HG02970 (cell line): ENCODE measurements around the gene STAT3.
"Not testable (repeated sequence)": the region's sequence is repeated elsewhere in the genome, so short reads cannot be mapped to it uniquely, and the experiment has no call there.

Source experiments
- ATAC-seq: cut with Tn5 transposase; IDR thresholded peaks from one replicate; pipeline ENCODE4 v1.9.1; 2021; ENCODE audit warnings: mild to moderate bottlenecking, moderate library complexity, moderate number of reproducible peaks; ENCODE audit not compliant: unreplicated experiment, low FRiP score

The STAT3 gene

GRCh38 chr17:42388381-42389134 is at the start of gene STAT3:
TSS of gene STAT3 (minus strand) at chr17:42388442. CDS start at chr17:42348516, 39,926 bp downstream.
- ATAC-seq, result peak; percentile 91

GRCh38 chr17:42436391-42436790 is 48.1 kb upstream of the STAT3 start:
- ATAC-seq, result no peak

- no peak for ATAC-seq
Observed at GRCh38 chr17:42431758-42432161, 43.5 kb upstream of the STAT3 start.

GRCh38 chr17:42429726-42430447 is 41.6 kb upstream of the STAT3 start:
- no peak for ATAC-seq

GRCh38 chr17:42428141-42428944 is 40.1 kb upstream of the STAT3 start:
- no peak for ATAC-seq

- no peak for ATAC-seq
Observed at GRCh38 chr17:42424991-42425610, 36.9 kb upstream of the STAT3 start.

- no peak for ATAC-seq
Observed at GRCh38 chr17:42423766-42424165, 35.5 kb upstream of the STAT3 start.

GRCh38 chr17:42422958-42423712 is 34.9 kb upstream of the STAT3 start, which contains the start of gene CAVIN1:
TSS of gene CAVIN1 (minus strand) at chr17:42423256. CDS start at chr17:42423097, 159 bp downstream.
- ATAC-seq, result no peak

GRCh38 chr17:42422412-42422957 is 34.2 kb upstream of the STAT3 start:
- no peak for ATAC-seq

GRCh38 chr17:42421507-42422338 is 33.5 kb upstream of the STAT3 start:
- ATAC-seq, result no peak

GRCh38 chr17:42421136-42421506 is 32.9 kb upstream of the STAT3 start:
- ATAC-seq, result no peak

- ATAC-seq, result not testable (repeated sequence)
Observed at GRCh38 chr17:42417981-42418380, 29.7 kb upstream of the STAT3 start.

- no peak for ATAC-seq
Observed at GRCh38 chr17:42414704-42415409, 26.6 kb upstream of the STAT3 start.

- no peak for ATAC-seq
Observed at GRCh38 chr17:42413464-42414040, 25.3 kb upstream of the STAT3 start.

GRCh38 chr17:42411905-42412679 is 23.9 kb upstream of the STAT3 start:
- ATAC-seq, result no peak

GRCh38 chr17:42411361-42411760 is 23.1 kb upstream of the STAT3 start:
- no peak for ATAC-seq

- ATAC-seq, result no peak
Observed at GRCh38 chr17:42410319-42410685, 22.1 kb upstream of the STAT3 start.
